NCI-H2107 treated with DMSO at 0.1 percent for 48 hours (cell line): ENCODE results near the gene SLC13A3.
"Not testable (repeated sequence)": the region's sequence is repeated elsewhere in the genome, so short reads cannot be mapped to it uniquely, and the experiment has no call there.

Experiments
- DNase-seq: peaks from one replicate; lab custom pipeline; 2025; ENCODE audit not compliant: unreplicated experiment; lab: John Stamatoyannopoulos, UW

The SLC13A3 gene

GRCh38 chr20:46682063-46682821 lies 31.0 kb upstream of the SLC13A3 start:
- no peak for DNase-seq

GRCh38 chr20:46681032-46681854 lies 30.0 kb upstream of the SLC13A3 start:
- peak; percentile 48 for DNase-seq

DNA sequence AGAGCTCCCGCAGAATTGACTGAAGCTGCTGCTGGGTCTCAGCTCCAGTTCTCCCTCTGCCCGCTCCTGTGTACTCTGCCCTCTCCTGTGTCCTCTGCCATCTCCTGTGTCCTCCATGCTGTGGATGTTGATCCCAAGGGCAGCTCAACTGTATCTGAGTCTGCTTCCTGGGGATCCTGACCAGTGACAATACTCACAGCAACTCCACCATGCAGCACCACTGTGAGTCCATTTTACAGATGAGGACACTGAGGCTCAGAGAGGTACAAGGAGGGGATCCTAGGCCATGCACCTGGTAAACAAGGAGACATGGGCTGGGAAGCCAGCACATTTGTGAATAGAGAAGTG lies 29.4 kb upstream of the SLC13A3 start:
- DNase-seq: no peak

DNA sequence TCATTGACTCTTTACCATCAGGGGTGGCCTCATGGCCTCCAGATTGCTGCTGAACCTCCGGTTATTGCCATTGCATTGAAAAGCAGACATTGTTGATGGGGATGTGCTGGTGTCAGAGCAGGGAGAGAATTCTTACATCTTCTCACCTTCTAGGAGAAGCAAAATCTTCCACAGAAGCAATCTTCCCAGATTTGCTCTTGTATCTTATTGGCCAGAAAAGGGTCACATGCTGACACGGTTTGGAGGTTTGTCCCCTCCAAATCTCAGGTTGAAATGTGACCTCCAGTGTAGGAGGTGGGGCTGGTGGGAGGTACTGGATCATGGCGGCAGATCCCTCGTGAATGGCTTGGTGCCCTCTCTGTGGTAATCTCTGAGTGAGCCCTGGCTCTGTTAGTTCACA lies 27.3 kb upstream of the SLC13A3 start:
- DNase-seq: no peak

- DNase-seq: no peak
Observed at GRCh38 chr20:46677608-46678007, 26.3 kb upstream of the SLC13A3 start.

GRCh38 chr20:46676649-46677316 lies 25.5 kb upstream of the SLC13A3 start:
- DNase-seq: not testable (repeated sequence)

- no peak for DNase-seq
Observed at GRCh38 chr20:46674253-46675083, 23.2 kb upstream of the SLC13A3 start.

GRCh38 chr20:46673394-46674252 lies 22.4 kb upstream of the SLC13A3 start:
- DNase-seq: no peak

GRCh38 chr20:46672543-46673148 lies 21.4 kb upstream of the SLC13A3 start:
- DNase-seq: no peak

DNA sequence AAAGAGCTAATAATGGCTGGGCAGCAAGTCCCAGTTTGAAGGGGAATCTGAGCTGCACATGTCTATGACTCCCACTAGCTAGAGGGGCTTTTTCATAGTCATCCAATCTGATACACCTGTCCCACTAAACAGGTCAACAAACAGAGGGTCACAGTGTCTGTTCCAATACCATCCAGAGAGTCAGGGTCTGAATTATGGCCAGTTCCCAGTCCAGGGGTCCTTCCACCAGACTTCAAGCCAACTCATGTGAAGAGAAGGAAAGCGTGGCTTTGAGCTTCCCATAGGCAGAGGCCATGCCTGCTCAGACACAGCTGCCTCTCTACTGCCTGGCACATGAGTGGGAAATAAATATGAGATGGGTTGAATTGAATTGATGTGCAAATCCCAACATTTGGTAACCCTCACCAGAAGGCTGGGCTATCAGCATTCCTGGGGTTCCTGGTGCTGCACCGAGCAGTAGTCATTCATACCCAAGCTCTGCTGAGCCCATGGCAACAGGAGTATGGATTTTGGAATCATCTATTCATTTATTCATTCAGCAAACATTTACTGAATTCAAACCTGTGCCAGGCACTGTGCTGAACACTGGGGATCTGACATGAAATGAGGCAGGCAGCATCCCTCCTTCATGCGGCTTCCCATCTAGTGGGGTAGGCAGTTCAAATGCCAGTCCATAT lies 20.7 kb upstream of the SLC13A3 start:
- no peak for DNase-seq

DNA sequence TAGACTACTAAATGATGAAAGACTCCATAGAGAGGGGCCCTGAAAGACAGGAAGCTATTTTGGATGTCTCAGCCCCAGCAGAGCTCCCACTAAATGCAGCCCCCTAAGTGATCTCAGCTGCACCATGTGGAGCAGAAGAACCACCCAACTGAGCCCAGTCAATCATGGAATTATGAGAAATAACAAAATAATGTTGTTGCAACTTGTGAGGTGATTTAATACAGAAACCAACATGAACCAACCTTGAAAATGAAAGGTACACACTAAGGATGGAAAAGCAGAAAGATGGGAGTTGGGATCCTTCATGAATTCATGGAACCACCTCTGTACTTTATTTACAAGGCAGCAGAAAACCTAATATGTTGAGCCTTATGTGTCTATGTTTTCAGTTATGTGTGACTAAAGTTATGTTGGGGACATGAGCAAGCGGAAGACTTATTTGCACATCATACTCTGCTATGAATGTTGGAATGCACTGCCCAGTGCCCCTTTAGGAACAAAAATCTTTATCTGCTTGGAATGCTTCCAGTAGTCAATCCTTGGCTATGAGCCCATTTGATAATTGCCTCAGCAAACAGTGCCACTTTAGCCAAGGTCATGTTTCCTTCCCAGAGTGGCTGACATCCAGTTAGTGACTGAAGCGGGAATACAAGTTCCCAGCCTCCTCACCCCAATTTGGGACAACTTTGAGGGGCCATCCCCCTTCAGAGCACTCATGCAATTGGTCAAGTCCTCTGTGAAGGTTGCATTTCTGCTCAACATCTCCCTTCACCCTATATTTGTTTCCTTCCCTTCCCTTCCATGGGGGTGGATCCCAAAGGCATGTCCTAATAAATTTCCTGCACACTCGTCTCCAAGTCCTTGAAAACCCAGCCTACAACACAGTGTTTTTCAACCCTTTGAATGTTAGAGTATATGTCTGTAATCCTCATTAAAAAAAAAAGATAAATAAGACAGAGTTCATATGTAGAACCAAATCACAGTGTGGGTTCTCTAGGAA lies 19.6 kb upstream of the SLC13A3 start:
- DNase-seq: no peak

DNA sequence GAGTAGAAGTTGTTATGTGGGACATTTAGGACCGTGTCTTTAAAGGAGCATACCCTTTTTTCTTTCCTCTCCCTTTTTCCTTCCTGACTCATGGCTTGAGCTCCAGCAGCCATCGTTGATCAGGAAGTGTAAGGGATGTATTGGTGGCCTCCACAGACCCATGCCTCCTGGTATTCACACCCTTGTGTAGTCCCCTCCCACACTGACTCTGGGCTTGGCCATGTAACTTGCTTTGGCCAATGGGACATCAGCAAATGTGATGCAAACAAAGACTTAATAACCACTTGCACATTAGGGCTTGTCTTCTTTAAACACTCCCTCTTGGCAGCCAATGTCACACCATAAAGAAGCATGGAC lies 18.9 kb upstream of the SLC13A3 start:
- DNase-seq: no peak

GRCh38 chr20:46666818-46667515 lies 15.7 kb upstream of the SLC13A3 start:
- no peak for DNase-seq

- no peak for DNase-seq
Observed at GRCh38 chr20:46666306-46666705, 15.0 kb upstream of the SLC13A3 start.

- no peak for DNase-seq
Observed at GRCh38 chr20:46665602-46666001, 14.3 kb upstream of the SLC13A3 start.

DNA sequence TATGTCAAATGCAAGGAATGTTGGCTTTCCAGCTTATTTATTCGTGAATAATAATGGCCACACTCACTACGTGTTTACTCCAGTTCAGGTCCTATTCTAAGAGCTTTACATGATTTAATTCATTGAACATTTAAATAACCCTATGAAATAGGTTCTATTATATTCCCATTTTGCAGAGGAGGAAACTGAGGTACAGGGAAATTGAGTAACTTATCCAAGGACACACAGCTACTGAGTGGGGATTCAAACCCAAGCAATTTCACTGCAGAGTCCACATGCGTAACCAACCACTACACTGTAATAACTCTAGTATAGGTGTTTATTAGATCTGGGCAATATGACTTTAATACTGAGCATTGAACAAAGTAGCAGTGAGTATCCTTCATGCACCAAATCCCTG lies 12.3 kb upstream of the SLC13A3 start:
- DNase-seq: no peak

GRCh38 chr20:46661659-46662058 lies 10.4 kb upstream of the SLC13A3 start:
- no peak for DNase-seq
